ENCODE measurements around the gene ZNF304. TPM values are rescaled to one million over a fixed set of nuclear protein-coding genes. Genes with fewer than 3 reads are reported as not detected.

Gene ZNF304
- total RNA-seq, 1 donor from 2014 or later: 12.2 TPM

- Mint-ChIP-seq H3K36me3 (ENCODE audit: low read depth, unreplicated experiment) (peaks cover 20% of the 10 kb centered on the region), H3K4me1 (ENCODE audit: low read depth, unreplicated experiment) (peaks cover 24% of the 10 kb centered on the region), H3K9me3 (ENCODE audit: unreplicated experiment) (no peaks in the 10 kb centered on the region), H3K27me3 (ENCODE audit: low read depth, unreplicated experiment) (no peaks in the 10 kb centered on the region), H3K27ac (ENCODE audit: unreplicated experiment) (peak overlapping the region; percentile 68), H3K4me3 (ENCODE audit: unreplicated experiment) (peak overlapping the region; percentile 52)
- no peak for FAIRE-seq
- peak; percentile 61 for DNase-seq (ENCODE audit: low read depth)
- H3K9me3 ChIP-seq (ENCODE audit: insufficient read depth, low read depth, low read length): peaks cover 2% of the 10 kb centered on the region
- H4K20me1 ChIP-seq (ENCODE audit: insufficient read depth, low read length): peaks cover 46% of the 10 kb centered on the region
- no peak overlapping the region for H2AFZ ChIP-seq (ENCODE audit: low read depth, low read length)
- peaks cover 20% of the 10 kb centered on the region for H3K4me1 ChIP-seq (ENCODE audit: insufficient read depth, low read length)
- peaks cover 52% of the 10 kb centered on the region for H3K79me2 ChIP-seq (ENCODE audit: insufficient read depth, low read length)
- H3K36me3 ChIP-seq (ENCODE audit: insufficient read depth, low read length): peaks cover 17% of the 10 kb centered on the region
- H3K27ac ChIP-seq (ENCODE audit: low read depth, low read length): peak overlapping the region; percentile 44
- no peaks in the 10 kb centered on the region for H3K27me3 ChIP-seq (ENCODE audit: insufficient read depth, low read length)
- no peak overlapping the region for H3K9ac ChIP-seq (ENCODE audit: low read length)
- H3K4me3 ChIP-seq (ENCODE audit: insufficient read depth, low read depth, low read length): no peak overlapping the region
- TF ChIP-seq EZH2 (IDR thresholded peaks at IDR 0.05; ENCODE audit: insufficient read depth, low read length): no peak
- peak overlapping the region; percentile 10 for H3K4me2 ChIP-seq (ENCODE audit: low read length)
Measured at GRCh38 chr19:57302727-57303401, 48.2 kb upstream of the ZNF304 start.

- Histone ChIP-seq H3K27ac (ENCODE audit: low read depth, low read length) (no peak overlapping the region), H3K4me2 (ENCODE audit: low read length) (no peak overlapping the region), H4K20me1 (ENCODE audit: insufficient read depth, low read length) (peaks cover 35% of the 10 kb centered on the region), H3K9ac (ENCODE audit: low read length) (no peak overlapping the region), H3K4me1 (ENCODE audit: insufficient read depth, low read length) (peaks cover 20% of the 10 kb centered on the region), H2AFZ (ENCODE audit: low read depth, low read length) (no peak overlapping the region), H3K79me2 (ENCODE audit: insufficient read depth, low read length) (peaks cover 34% of the 10 kb centered on the region), H3K4me3 (ENCODE audit: insufficient read depth, low read depth, low read length) (no peak overlapping the region), H3K36me3 (ENCODE audit: insufficient read depth, low read length) (peaks cover 11% of the 10 kb centered on the region), H3K27me3 (ENCODE audit: insufficient read depth, low read length) (no peaks in the 10 kb centered on the region), H3K9me3 (ENCODE audit: insufficient read depth, low read depth, low read length) (peaks cover 13% of the 10 kb centered on the region)
- Mint-ChIP-seq H3K9me3 (ENCODE audit: unreplicated experiment) (no peaks in the 10 kb centered on the region), H3K4me3 (ENCODE audit: unreplicated experiment) (no peak overlapping the region), H3K27me3 (ENCODE audit: low read depth, unreplicated experiment) (no peaks in the 10 kb centered on the region), H3K27ac (ENCODE audit: unreplicated experiment) (peak overlapping the region; percentile 13), H3K36me3 (ENCODE audit: low read depth, unreplicated experiment) (peaks cover 15% of the 10 kb centered on the region), H3K4me1 (ENCODE audit: low read depth, unreplicated experiment) (peaks cover 24% of the 10 kb centered on the region)
- FAIRE-seq (no peak), DNase-seq (ENCODE audit: low read depth) (peak; percentile 69)
- TF ChIP-seq EZH2 (IDR thresholded peaks at IDR 0.05; ENCODE audit: insufficient read depth, low read length) (no peak), CTCF (IDR thresholded peaks at IDR 0.05; ENCODE audit: insufficient read depth, low read depth, low read length) (no peak)
Measured at GRCh38 chr19:57305056-57305455, 46.0 kb upstream of the ZNF304 start.

GRCh38 chr19:57308514-57308913, 42.6 kb upstream of the ZNF304 start:
- Mint-ChIP-seq H3K36me3 (ENCODE audit: low read depth, unreplicated experiment) (peaks cover 1% of the 10 kb centered on the region), H3K4me1 (ENCODE audit: low read depth, unreplicated experiment) (peaks cover 6% of the 10 kb centered on the region), H3K27me3 (ENCODE audit: low read depth, unreplicated experiment) (peaks cover 2% of the 10 kb centered on the region), H3K4me3 (ENCODE audit: unreplicated experiment) (no peak overlapping the region), H3K9me3 (ENCODE audit: unreplicated experiment) (no peaks in the 10 kb centered on the region), H3K27ac (ENCODE audit: unreplicated experiment) (no peak overlapping the region)
- Histone ChIP-seq H3K4me3 (ENCODE audit: insufficient read depth, low read depth, low read length) (no peak overlapping the region), H3K27ac (ENCODE audit: low read depth, low read length) (no peak overlapping the region), H3K9ac (ENCODE audit: low read length) (no peak overlapping the region), H3K27me3 (ENCODE audit: insufficient read depth, low read length) (no peaks in the 10 kb centered on the region), H3K9me3 (ENCODE audit: insufficient read depth, low read depth, low read length) (peaks cover 11% of the 10 kb centered on the region), H3K4me2 (ENCODE audit: low read length) (no peak overlapping the region), H4K20me1 (ENCODE audit: insufficient read depth, low read length) (peaks cover 10% of the 10 kb centered on the region), H3K79me2 (ENCODE audit: insufficient read depth, low read length) (peaks cover 6% of the 10 kb centered on the region), H3K4me1 (ENCODE audit: insufficient read depth, low read length) (no peaks in the 10 kb centered on the region), H2AFZ (ENCODE audit: low read depth, low read length) (no peak overlapping the region), H3K36me3 (ENCODE audit: insufficient read depth, low read length) (peaks cover 9% of the 10 kb centered on the region)
- no peak for TF ChIP-seq CTCF (IDR thresholded peaks at IDR 0.05; ENCODE audit: insufficient read depth, low read depth, low read length)
- no peak for TF ChIP-seq EZH2 (IDR thresholded peaks at IDR 0.05; ENCODE audit: insufficient read depth, low read length)
- no peak for DNase-seq (ENCODE audit: low read depth)
- FAIRE-seq: no peak

All from astrocyte (in vitro differentiated cells and primary cell).